NCI-H774 (cell line): ENCODE data around the gene CYP2S1.
A peak's percentile ranks its signal among the peaks of the same experiment; 100 is the strongest.

Source experiments
- DNase-seq: peaks from one replicate; lab custom pipeline; 2025; lab: John Stamatoyannopoulos, UW

The CYP2S1 gene

GRCh38 chr19:41194157-41194552 lies 1.1 kb downstream of the CYP2S1 start:
- DNase-seq = no peak

- DNase-seq = no peak
These were observed 2.9 kb downstream of the CYP2S1 start for GRCh38 chr19:41195675-41196497.

GRCh38 chr19:41198559-41198958 lies 5.5 kb downstream of the CYP2S1 start:
- no peak for DNase-seq

GRCh38 chr19:41203371-41203770 lies 10.4 kb downstream of the CYP2S1 start:
- no peak for DNase-seq

GRCh38 chr19:41204338-41204737 lies 11.3 kb downstream of the CYP2S1 start:
- DNase-seq = peak; percentile 36

- no peak for DNase-seq
These were observed 13.0 kb downstream of the CYP2S1 start for GRCh38 chr19:41205995-41206394.

- no peak for DNase-seq
These were observed 13.4 kb downstream of the CYP2S1 start for GRCh38 chr19:41206456-41206855.

GRCh38 chr19:41206926-41207750 lies 14.1 kb downstream of the CYP2S1 start:
- DNase-seq = no peak

- no peak for DNase-seq
These were observed 21.1 kb downstream of the CYP2S1 start for GRCh38 chr19:41214161-41214560.

GRCh38 chr19:41217741-41218140 lies 24.7 kb downstream of the CYP2S1 start:
- DNase-seq = no peak

GRCh38 chr19:41218249-41218614 lies 25.2 kb downstream of the CYP2S1 start:
- DNase-seq = no peak

- DNase-seq = no peak
These were observed 25.8 kb downstream of the CYP2S1 start, which contains the start of gene AXL for GRCh38 chr19:41218615-41219507. AXL (plus strand) TSS chr19:41219223; CDS start chr19:41219393, 170 bp downstream.

- DNase-seq = no peak
These were observed 27.0 kb downstream of the CYP2S1 start for GRCh38 chr19:41219924-41220567.

- no peak for DNase-seq
These were observed 27.8 kb downstream of the CYP2S1 start for GRCh38 chr19:41220811-41221210.

GRCh38 chr19:41221514-41222205 lies 28.6 kb downstream of the CYP2S1 start:
- DNase-seq = no peak

GRCh38 chr19:41222240-41222639 lies 29.2 kb downstream of the CYP2S1 start:
- no peak for DNase-seq

GRCh38 chr19:41223431-41224234 lies 30.6 kb downstream of the CYP2S1 start:
- no peak for DNase-seq

GRCh38 chr19:41224632-41225031 lies 31.6 kb downstream of the CYP2S1 start:
- DNase-seq = no peak

- DNase-seq = no peak
These were observed 32.4 kb downstream of the CYP2S1 start for GRCh38 chr19:41225238-41226052.
